Gastroesophageal sphincter (tissue), 3 donors: ENCODE measurements around the gene DNAJB6.

Experiments
- CTCF ChIP-seq, 4 experiments: fragments of 200-600 bp in 2 of 4; fragments of 450-650 bp in 2 of 4; sonication (generic) in 1 of 4; IDR thresholded peaks; one replicate each; pipeline ENCODE4 v1.5.1; 2017 to 2019; ENCODE audit warnings: antibody characterized with exemption in 4 of 4, mild to moderate bottlenecking in 2 of 4, moderate library complexity in 2 of 4
- EP300 ChIP-seq: sonication (generic); formaldehyde crosslinking; IDR thresholded peaks from one replicate; pipeline ENCODE4 v1.6.1; 2017; ENCODE audit warnings: antibody characterized with exemption, mild to moderate bottlenecking

- no peak for TF ChIP-seq EP300
- TF ChIP-seq CTCF (IDR thresholded peaks at IDR 0.05) = no peak
Observed at GRCh38 chr7:157439761-157440160, 103.0 kb downstream of the DNAJB6 start.
